Testis (tissue), 3 donors: ENCODE results near the gene FRMD1. TPM values are rescaled to one million over a fixed set of nuclear protein-coding genes. Genes with fewer than 3 reads are reported as not detected.

Experiments used
- DNase-seq: peaks from one replicate; pipeline ENCODE4 v3.0.0-alpha.2; 2019
- H3K27ac ChIP-seq, 2 donors: fragments of 200-600 bp; sonication (generic); one replicate each; pipeline ENCODE4 v1.5.1; 2019
- H3K27me3 ChIP-seq: fragments of 200-600 bp; sonication (generic); one replicate; pipeline ENCODE4 v1.5.1; 2019
- H3K36me3 ChIP-seq: fragments of 200-600 bp; sonication (generic); one replicate; pipeline ENCODE4 v1.5.1; 2017; ENCODE audit warnings: low read depth; ENCODE audit errors: missing control alignments
- H3K4me1 ChIP-seq: fragments of 200-600 bp; sonication (generic); one replicate; pipeline ENCODE4 v1.5.1; 2019
- H3K4me3 ChIP-seq, 2 donors: fragments of 200-600 bp; sonication (generic); one replicate each; pipeline ENCODE4 v1.5.1; 2017 to 2019
- H3K9me3 ChIP-seq: fragments of 200-600 bp; sonication (generic); one replicate; pipeline ENCODE4 v1.5.1; 2017
- CTCF ChIP-seq, 3 experiments: fragments of 450-650 bp in 2 of 3; fragments of 200-600 bp in 1 of 3; sonication (generic) in 1 of 3; IDR thresholded peaks; one replicate each; pipeline ENCODE4 v1.5.1; 2016 to 2019; ENCODE audit warnings: antibody characterized with exemption in 3 of 3, mild to moderate bottlenecking in 2 of 3, moderate library complexity in 1 of 3
- POLR2A ChIP-seq: fragments of 450-650 bp; IDR thresholded peaks from one replicate; pipeline ENCODE4 v1.6.1; 2017; ENCODE audit warnings: antibody characterized with exemption, mild to moderate bottlenecking, moderate library complexity
- WGBS, 2 donors: methylation state at CpG; one replicate each; pipeline ENCODE4 v1.1.5; 2018; 5-methylcytosine and 5-hydroxymethylcytosine counted together
- intact Hi-C: fragments of 100-400 bp; cut with DNase I; formaldehyde crosslinking; loops from one replicate; pipeline ENCODE4 v1.15.1; 2023; ENCODE audit warnings: low total_unique reads
- polyA plus RNA-seq: library from polyadenylated mRNA; stranded (reverse); fragments of 350-450 nt; fragmentation: Illumina TruSeq; extraction: RNeasy Lipid Tissue Mini Kit (QIAGEN cat#74804); gene quantifications from one replicate; pipeline ENCODE4 v1.2.3, GENCODE V29; 2014; ENCODE audit warnings: low read depth, low replicate concordance; ENCODE audit not compliant: insufficient read depth
- total RNA-seq, 2 donors: library from RNA; depleted of rRNA; stranded (reverse); fragments of >200 nt; gene quantifications; one replicate each; pipeline ENCODE4 v1.2.3, GENCODE V29; 2016

The FRMD1 gene
- total and polyA plus RNA-seq, 3 donors from 2014 or later = 7.2 to 13.5 (median 8.0) TPM

- Histone ChIP-seq H3K4me1 (peaks cover 7% of the 10 kb centered on the region), H3K4me3 (no peak overlapping the region), H3K27ac (no peak overlapping the region), H3K27me3 (no peaks in the 10 kb centered on the region), H3K36me3 (no peaks in the 10 kb centered on the region), H3K9me3 (no peaks in the 10 kb centered on the region)
- intact Hi-C loops = no loop called here
- WGBS, 2 donors = 65 to 80% methylated on average over 11 to 18 of the region's 18 CpGs
- no peak for TF ChIP-seq CTCF (IDR thresholded peaks at IDR 0.05)
- TF ChIP-seq POLR2A = no peak
- DNase-seq = no peak
Measured at GRCh38 chr6:168016721-168017525, 62.1 kb downstream of the FRMD1 start.

GRCh38 chr6:168016176-168016620, 62.8 kb downstream of the FRMD1 start:
- H3K4me1 ChIP-seq = peaks cover 7% of the 10 kb centered on the region
- H3K36me3 ChIP-seq = no peaks in the 10 kb centered on the region
- TF ChIP-seq CTCF (IDR thresholded peaks at IDR 0.05) = no peak
- TF ChIP-seq POLR2A = no peak
- no peak overlapping the region for H3K4me3 ChIP-seq
- H3K9me3 ChIP-seq = no peaks in the 10 kb centered on the region
- no peak overlapping the region for H3K27ac ChIP-seq
- H3K27me3 ChIP-seq = no peaks in the 10 kb centered on the region
- intact Hi-C loops = no loop called here
- no peak for DNase-seq
- WGBS, 2 donors = 92 to 93% methylated on average over 18 of the region's 18 CpGs

- intact Hi-C loops = no loop called here
- Histone ChIP-seq H3K27me3 (no peaks in the 10 kb centered on the region), H3K36me3 (no peaks in the 10 kb centered on the region), H3K27ac (no peak overlapping the region), H3K4me3 (no peak overlapping the region), H3K9me3 (no peaks in the 10 kb centered on the region), H3K4me1 (peaks cover 7% of the 10 kb centered on the region)
- TF ChIP-seq POLR2A (no peak), CTCF (IDR thresholded peaks at IDR 0.05) (no peak)
- 76 to 81% methylated on average over 14 of the region's 14 CpGs for WGBS, 2 donors
- DNase-seq = no peak
Measured at GRCh38 chr6:168015482-168016175, 63.4 kb downstream of the FRMD1 start.

- H3K27ac ChIP-seq = no peak overlapping the region
- H3K27me3 ChIP-seq = no peaks in the 10 kb centered on the region
- peaks cover 7% of the 10 kb centered on the region for H3K4me1 ChIP-seq
- no peaks in the 10 kb centered on the region for H3K9me3 ChIP-seq
- intact Hi-C loops = no loop called here
- H3K4me3 ChIP-seq = no peak overlapping the region
- 66 to 79% methylated on average over 4 of the region's 4 CpGs for WGBS, 2 donors
- DNase-seq = no peak
- no peaks in the 10 kb centered on the region for H3K36me3 ChIP-seq
- TF ChIP-seq CTCF (IDR thresholded peaks at IDR 0.05) (no peak), POLR2A (no peak)
Measured at GRCh38 chr6:168015009-168015408, 64.0 kb downstream of the FRMD1 start.
